Gastroesophageal sphincter (tissue), 4 donors: Measurements from ENCODE around the gene BLOC1S6. TPM values are rescaled to one million over a fixed set of nuclear protein-coding genes. Genes with fewer than 3 reads are reported as not detected.
"Not testable (repeated sequence)": the region's sequence is repeated elsewhere in the genome, so short reads cannot be mapped to it uniquely, and the experiment has no call there.

Experiments
- ATAC-seq: fragments of 150-250 bp; one replicate; pipeline ENCODE4 v1.9.1; 2016; ENCODE audit warnings: mild to moderate bottlenecking, moderate library complexity
- H3K27ac ChIP-seq, 4 donors: fragments of 200-600 bp; sonication (generic) in 3 of 4; 1 replicate in 3 of 4; 2 replicates in 1 of 4; pipeline ENCODE4 v1.5.1; 2016 to 2019
- H3K27me3 ChIP-seq: fragments of 200-600 bp; sonication (generic); one replicate; pipeline ENCODE4 v1.5.1; 2019
- H3K36me3 ChIP-seq, 2 donors: fragments of 200-600 bp; sonication (generic); one replicate each; pipeline ENCODE4 v1.5.1; 2019; ENCODE audit warnings: control low read depth in 1 of 2
- H3K4me1 ChIP-seq, 3 donors: fragments of 200-600 bp; sonication (generic); 1 replicate in 2 of 3; 2 replicates in 1 of 3; pipeline ENCODE4 v1.5.1; 2016 to 2019; ENCODE audit warnings: control low read depth in 2 of 3
- H3K4me3 ChIP-seq, 2 donors: fragments of 200-600 bp; sonication (generic); one replicate each; pipeline ENCODE4 v1.5.1; 2019; ENCODE audit warnings: mild to moderate bottlenecking in 1 of 2, moderate library complexity in 1 of 2
- H3K9me3 ChIP-seq, 3 donors: fragments of 200-600 bp; sonication (generic); one replicate each; pipeline ENCODE4 v1.5.1; 2017 to 2019; ENCODE audit warnings: control low read depth in 2 of 3
- EP300 ChIP-seq: sonication (generic); formaldehyde crosslinking; IDR thresholded peaks from one replicate; pipeline ENCODE4 v1.6.1; 2017; ENCODE audit warnings: antibody characterized with exemption, mild to moderate bottlenecking
- POLR2A ChIP-seq, 2 donors: fragments of 450-650 bp; IDR thresholded peaks; one replicate each; pipeline ENCODE4 v1.6.1; 2017; ENCODE audit warnings: antibody characterized with exemption in 2 of 2, mild to moderate bottlenecking in 2 of 2, moderate library complexity in 1 of 2
- POLR2AphosphoS5 ChIP-seq: sonication (generic); formaldehyde crosslinking; IDR thresholded peaks from one replicate; pipeline ENCODE4 v1.6.1; 2017; ENCODE audit warnings: antibody characterized with exemption
- WGBS, 2 donors: methylation state at CpG; one replicate each; pipeline ENCODE4 v1.1.5; 2018; ENCODE audit warnings: low coverage in 1 of 2; 5-methylcytosine and 5-hydroxymethylcytosine counted together
- total RNA-seq, 4 donors: library from RNA; depleted of rRNA; stranded (reverse); fragments of >200 nt; gene quantifications; one replicate each; pipeline ENCODE4 v1.1.0, GENCODE V29; 2016
- TF ChIP-seq, protein P1 (sequence below), 4 experiments: fragments of 200-600 bp in 2 of 4; fragments of 450-650 bp in 2 of 4; sonication (generic) in 1 of 4; IDR thresholded peaks; one replicate each; pipeline ENCODE4 v1.5.1; 2017 to 2019; ENCODE audit warnings: antibody characterized with exemption in 4 of 4, mild to moderate bottlenecking in 2 of 4, moderate library complexity in 2 of 4

BLOC1S6 gene
- total RNA-seq, 4 donors from 2014 or later: 43.7 to 87.8 (median 54.3) TPM

DNA sequence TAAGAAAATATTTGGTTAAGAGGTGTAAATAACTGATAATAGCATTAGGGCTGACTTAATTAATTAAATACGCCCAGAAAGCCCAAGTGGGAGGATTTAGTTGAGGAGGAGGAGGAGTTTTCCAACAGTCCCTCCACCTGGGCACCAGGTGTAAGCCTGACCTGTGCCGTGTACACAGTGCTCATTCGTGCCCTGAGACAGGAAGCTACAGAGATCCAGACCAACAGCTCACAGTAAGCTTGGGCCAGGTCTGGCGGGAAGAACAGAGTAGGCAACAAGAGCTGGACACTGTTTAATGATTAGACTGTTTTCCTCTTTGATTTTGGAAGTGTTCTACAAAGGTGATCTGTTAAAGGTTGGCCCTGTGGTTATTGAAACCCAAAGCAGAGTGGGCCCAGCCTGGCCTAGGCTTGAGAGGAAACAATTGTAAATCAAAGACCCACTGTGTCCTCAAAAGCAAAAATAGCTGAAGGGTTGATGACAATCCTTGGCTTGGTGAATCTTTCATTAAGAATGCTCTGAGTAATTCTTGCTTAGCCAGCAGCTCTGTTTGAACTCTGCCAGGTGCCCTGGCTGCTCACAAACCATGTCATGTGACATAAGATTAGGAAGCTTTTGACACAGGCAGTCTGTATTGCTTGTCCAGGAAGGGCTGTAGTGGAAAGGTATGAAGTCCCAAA, 61.5 kb downstream of the BLOC1S6 start:
- Histone ChIP-seq H3K27me3 (no peaks in the 10 kb centered on the region), H3K27ac (no peak overlapping the region), H3K4me1 (peaks cover 0 to 54% (median 17%) of the 10 kb centered on the region in 3 donors), H3K36me3 (peaks cover 0 to 6% of the 10 kb centered on the region in 2 donors), H3K9me3 (no peaks in the 10 kb centered on the region), H3K4me3 (no peak overlapping the region)
- TF ChIP-seq POLR2AphosphoS5 (peak; percentile 41), EP300 (no peak)
- 90 to 95% methylated on average over 3 to 4 of the region's 4 CpGs for WGBS, 2 donors
- ATAC-seq: no peak

DNA sequence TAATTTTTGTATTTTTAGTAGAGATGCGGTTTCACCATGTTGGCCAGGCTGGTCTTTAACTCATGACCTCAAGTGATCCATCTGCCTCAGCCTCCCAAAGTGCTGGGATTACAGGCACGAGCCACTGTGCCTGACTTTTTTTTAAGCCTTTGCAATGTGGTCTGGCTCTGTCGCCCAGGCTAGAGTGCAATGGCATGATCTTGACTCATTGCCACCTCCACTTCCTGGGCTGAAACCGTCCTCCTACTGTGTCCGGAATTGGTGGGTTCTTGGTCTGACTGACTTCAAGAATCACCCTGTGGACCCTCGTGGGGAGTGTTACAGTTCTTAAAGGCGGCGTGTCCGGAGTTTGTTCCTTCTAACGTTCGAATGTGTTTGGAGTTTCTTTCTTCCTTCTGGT, 62.8 kb downstream of the BLOC1S6 start:
- ATAC-seq, H3K9me3 ChIP-seq, H3K27ac ChIP-seq, H3K36me3 ChIP-seq, H3K27me3 ChIP-seq, H3K4me3 ChIP-seq: not testable (repeated sequence)
- peaks cover 0 to 61% (median 17%) of the 10 kb centered on the region in 3 donors for H3K4me1 ChIP-seq
- WGBS, 2 donors: 82% methylated on average over 4 to 5 of the region's 11 CpGs

DNA sequence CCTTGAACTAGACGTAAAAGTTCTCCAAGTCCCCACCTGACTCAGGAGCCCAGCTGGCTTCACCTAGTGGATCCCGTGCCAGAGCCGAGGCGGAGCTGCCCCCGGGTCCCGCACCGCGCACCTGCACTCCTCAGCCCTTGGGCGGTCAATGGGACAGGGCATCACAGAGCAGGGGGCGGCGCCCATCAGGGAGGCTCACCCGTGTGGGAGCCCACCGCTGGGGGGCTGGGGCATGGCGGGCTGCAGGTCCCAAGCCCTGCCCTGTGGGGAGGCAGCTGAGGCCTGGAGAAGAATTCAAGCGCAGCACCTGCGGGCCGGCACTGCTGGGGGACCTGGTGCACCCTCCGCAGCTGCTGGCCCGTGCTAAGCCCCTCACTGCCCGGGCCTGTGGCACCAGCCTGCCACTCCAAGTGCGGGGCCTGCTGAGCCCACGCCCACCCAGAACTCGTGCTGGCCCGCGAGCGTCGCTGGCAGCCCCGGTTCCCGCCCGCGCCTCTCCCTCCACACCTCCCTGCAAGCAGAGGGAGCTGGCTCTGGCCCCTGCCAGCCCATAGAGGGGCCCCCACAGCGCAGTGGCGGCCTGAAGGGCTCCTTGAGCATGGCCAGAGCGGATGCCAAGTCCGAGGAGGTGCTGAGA, 63.8 kb downstream of the BLOC1S6 start:
- H3K4me3 ChIP-seq: no peak overlapping the region
- no peak for ATAC-seq
- H3K27ac ChIP-seq: no peak overlapping the region
- H3K27me3 ChIP-seq: no peaks in the 10 kb centered on the region
- TF ChIP-seq POLR2AphosphoS5 (no peak), EP300 (no peak), POLR2A (IDR thresholded peaks at IDR 0.05) (no peak)
- TF ChIP-seq, protein P1, sequence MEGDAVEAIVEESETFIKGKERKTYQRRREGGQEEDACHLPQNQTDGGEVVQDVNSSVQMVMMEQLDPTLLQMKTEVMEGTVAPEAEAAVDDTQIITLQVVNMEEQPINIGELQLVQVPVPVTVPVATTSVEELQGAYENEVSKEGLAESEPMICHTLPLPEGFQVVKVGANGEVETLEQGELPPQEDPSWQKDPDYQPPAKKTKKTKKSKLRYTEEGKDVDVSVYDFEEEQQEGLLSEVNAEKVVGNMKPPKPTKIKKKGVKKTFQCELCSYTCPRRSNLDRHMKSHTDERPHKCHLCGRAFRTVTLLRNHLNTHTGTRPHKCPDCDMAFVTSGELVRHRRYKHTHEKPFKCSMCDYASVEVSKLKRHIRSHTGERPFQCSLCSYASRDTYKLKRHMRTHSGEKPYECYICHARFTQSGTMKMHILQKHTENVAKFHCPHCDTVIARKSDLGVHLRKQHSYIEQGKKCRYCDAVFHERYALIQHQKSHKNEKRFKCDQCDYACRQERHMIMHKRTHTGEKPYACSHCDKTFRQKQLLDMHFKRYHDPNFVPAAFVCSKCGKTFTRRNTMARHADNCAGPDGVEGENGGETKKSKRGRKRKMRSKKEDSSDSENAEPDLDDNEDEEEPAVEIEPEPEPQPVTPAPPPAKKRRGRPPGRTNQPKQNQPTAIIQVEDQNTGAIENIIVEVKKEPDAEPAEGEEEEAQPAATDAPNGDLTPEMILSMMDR (IDR thresholded peaks at IDR 0.05): no peak
- H3K36me3 ChIP-seq: peaks cover 0 to 6% of the 10 kb centered on the region in 2 donors
- peaks cover 0 to 53% (median 7%) of the 10 kb centered on the region in 3 donors for H3K4me1 ChIP-seq
- no peaks in the 10 kb centered on the region for H3K9me3 ChIP-seq
- 100% methylated on average over 1 of the region's 35 CpGs; no CpG with 5 or more reads in 1 of the 2 donors for WGBS, 2 donors

DNA sequence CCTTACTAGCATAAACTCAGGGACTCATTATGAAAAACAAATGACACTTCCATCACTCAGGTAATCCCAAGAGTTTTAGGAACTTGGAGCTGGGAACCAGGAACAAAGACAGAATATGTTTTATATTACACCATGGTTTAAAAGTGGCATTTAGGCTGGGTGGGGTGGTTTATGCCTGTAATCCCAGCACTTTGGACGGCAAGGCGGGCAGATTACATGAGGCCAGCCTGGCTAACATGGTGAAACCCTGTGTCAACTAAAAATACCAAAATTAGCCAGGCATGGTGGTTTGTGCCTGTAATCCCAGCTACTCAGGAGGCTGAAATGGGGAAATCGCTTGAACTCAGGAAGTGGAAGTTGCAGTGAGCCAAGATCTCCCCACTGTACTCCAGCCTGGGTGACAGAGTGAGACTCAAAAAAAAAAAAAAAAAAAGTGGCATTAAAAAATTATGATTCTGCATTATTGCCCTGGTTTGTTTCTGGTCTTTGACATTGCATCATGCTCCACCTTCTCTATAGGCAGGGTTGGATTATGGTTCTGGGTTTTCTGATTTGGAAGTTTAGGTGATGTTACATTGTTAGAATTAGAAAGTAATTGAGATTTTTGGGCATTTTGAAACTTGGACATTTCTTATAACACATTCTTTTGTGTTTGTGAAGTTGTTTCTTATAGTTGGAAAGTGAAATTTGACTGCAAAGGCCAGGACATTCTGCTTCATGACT, 66.7 kb downstream of the BLOC1S6 start:
- WGBS, 2 donors: 78 to 92% methylated on average over 2 to 3 of the region's 3 CpGs
- no peak overlapping the region for H3K4me3 ChIP-seq

DNA sequence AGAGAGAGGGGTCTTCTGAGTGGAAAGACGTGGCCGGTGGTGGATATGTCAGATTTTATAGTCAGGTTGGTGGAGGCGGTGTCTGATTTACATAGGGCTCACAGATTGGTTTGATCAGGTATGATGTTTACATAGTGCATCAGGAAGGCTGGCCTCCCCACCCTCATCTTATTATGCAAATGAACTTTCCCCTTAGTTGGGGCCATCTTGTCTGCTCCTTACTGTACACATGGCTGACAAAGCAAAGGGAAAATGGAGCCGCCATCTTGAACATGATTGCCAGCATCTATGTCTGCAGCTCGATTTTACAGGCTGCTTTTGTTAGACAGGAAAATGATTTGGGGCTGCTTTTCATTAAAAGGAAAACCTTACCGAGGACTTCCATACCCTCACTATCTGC, 67.6 kb downstream of the BLOC1S6 start:
- WGBS, 2 donors: 86 to 88% methylated on average over 5 of the region's 6 CpGs
- H3K4me1 ChIP-seq: peaks cover 0 to 53% (median 9%) of the 10 kb centered on the region in 3 donors

More for the DNA sequence above, 66.7 kb downstream of the BLOC1S6 start:
- TF ChIP-seq EP300 (no peak), POLR2AphosphoS5 (peak; percentile 29), POLR2A (IDR thresholded peaks at IDR 0.05) (no peak)
- TF ChIP-seq, protein P1 (IDR thresholded peaks at IDR 0.05): no peak
- peaks cover 0 to 54% (median 5%) of the 10 kb centered on the region in 3 donors for H3K4me1 ChIP-seq
- H3K27ac ChIP-seq: no peak overlapping the region
- ATAC-seq: peak; percentile 48
- peaks cover 0 to 6% of the 10 kb centered on the region in 2 donors for H3K36me3 ChIP-seq
- no peaks in the 10 kb centered on the region for H3K9me3 ChIP-seq
- H3K27me3 ChIP-seq: no peaks in the 10 kb centered on the region

More for the DNA sequence above, 67.6 kb downstream of the BLOC1S6 start:
- peaks cover 0 to 12% of the 10 kb centered on the region in 2 donors for H3K36me3 ChIP-seq
- no peaks in the 10 kb centered on the region for H3K9me3 ChIP-seq
- H3K4me3 ChIP-seq: no peak overlapping the region
- no peak for ATAC-seq
- no peaks in the 10 kb centered on the region for H3K27me3 ChIP-seq
- no peak overlapping the region for H3K27ac ChIP-seq
- TF ChIP-seq EP300 (no peak), POLR2A (IDR thresholded peaks at IDR 0.05) (no peak), POLR2AphosphoS5 (no peak)
- TF ChIP-seq, protein P1 (IDR thresholded peaks at IDR 0.05): no peak
